IPS-20b (cell line): ENCODE data around the gene TOP2B.

ENCODE experiments used
- H3K27ac ChIP-seq: one replicate; pipeline ENCODE4 v1.5.1; 2013; ENCODE audit warnings: low read length
- H3K27me3 ChIP-seq: 2 replicates; pipeline ENCODE4 v1.6.1; 2013; ENCODE audit warnings: mild to moderate bottlenecking, low read length, inconsistent platforms; ENCODE audit not compliant: insufficient read depth
- H3K36me3 ChIP-seq: 2 replicates; pipeline ENCODE4 v1.6.1; 2013; ENCODE audit warnings: low read depth, mild to moderate bottlenecking, inconsistent platforms, low read length, moderate library complexity; ENCODE audit not compliant: insufficient read depth
- H3K4me1 ChIP-seq: 2 replicates; pipeline ENCODE4 v1.6.1; 2013; ENCODE audit warnings: mild to moderate bottlenecking, control low read depth, inconsistent platforms, low read length, moderate library complexity; ENCODE audit not compliant: insufficient read depth
- H3K4me3 ChIP-seq: 2 replicates; pipeline ENCODE4 v1.5.1; 2013; ENCODE audit warnings: mild to moderate bottlenecking, low read length, inconsistent platforms
- H3K9ac ChIP-seq: 2 replicates; pipeline ENCODE4 v1.6.1; 2013; ENCODE audit warnings: low read depth, mild to moderate bottlenecking, inconsistent platforms, low read length, moderate library complexity
- H3K9me3 ChIP-seq: 2 replicates; pipeline ENCODE4 v1.6.1; 2013; ENCODE audit warnings: mild to moderate bottlenecking, low read depth, low read length, inconsistent platforms; ENCODE audit not compliant: insufficient read depth

TOP2B gene

DNA sequence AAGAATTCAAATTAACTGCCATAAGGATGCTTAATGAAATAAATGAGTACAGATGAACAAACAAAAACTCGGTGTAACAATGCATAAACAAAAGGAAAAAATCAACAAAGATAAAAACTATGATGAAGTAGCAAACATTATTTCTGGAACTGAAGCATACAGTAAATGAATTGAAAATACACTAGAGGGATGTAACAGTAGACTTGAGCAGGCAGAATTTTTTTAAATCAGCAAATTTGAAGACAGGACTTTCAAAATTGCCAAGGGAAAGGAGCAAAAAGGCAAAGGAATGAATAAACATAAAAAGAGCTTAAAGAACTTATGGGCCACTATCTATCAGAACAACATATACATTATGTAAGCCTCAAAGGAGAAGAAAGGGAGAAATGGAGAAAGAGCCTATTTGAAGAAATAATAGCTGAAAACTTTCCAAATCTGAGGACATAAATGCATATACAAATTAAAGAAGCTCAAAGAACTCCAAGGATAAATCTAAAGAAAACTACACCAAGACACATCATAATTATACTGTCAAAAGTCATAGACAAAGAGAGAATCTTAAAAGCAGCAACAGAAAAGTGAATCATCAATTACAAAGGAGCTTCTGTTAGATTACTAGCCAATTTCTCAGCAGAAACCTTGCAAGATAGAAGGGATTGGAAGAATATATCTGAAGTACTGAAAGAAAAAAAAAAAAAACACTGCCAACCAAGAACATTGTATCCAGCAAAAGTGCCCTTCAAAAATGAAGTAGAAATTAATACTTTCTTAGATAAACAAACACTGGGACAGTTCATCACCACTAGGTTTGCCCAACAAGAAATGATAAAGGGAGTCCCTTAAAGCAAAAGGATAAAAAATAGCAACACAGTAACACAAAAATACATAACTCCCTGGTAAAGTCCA is 15.5 kb downstream of the TOP2B start:
- Histone ChIP-seq H3K27me3 (no peaks in the 10 kb centered on the region), H3K9ac (no peak overlapping the region), H3K36me3 (peaks cover 4% of the 10 kb centered on the region; the same call in 1 of the 2 replicates), H3K4me3 (no peak overlapping the region), H3K4me1 (peaks cover 12% of the 10 kb centered on the region; the same call in 1 of the 2 replicates), H3K9me3 (peaks cover 12% of the 10 kb centered on the region; the same call in 1 of the 2 replicates), H3K27ac (no peak overlapping the region)

DNA sequence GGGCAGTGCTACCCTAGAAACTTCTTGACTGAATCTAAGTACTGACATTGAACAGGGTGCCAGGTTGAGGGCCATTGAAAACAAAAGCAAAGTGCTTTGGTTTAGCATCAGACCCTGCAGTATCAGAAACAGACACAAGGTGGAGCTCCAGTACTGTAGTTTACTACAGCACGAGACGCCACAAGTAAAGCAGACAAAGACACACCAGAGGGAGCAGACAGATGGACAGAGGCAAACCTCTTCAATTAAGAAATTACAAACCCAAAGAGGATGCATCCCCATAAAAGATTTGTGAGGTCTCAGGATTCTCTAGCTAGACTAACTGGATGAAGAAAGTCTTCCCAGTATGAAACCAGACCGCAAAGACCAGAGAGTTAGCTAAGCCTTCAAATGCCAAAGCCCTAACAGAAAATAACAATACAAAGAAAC is 16.6 kb downstream of the TOP2B start:
- H3K36me3 ChIP-seq: peaks cover 14% of the 10 kb centered on the region
- H3K4me3 ChIP-seq: no peak overlapping the region
- H3K9me3 ChIP-seq: peaks cover 12% of the 10 kb centered on the region; the same call in 1 of the 2 replicates
- peaks cover 10% of the 10 kb centered on the region; the same call in 1 of the 2 replicates for H3K4me1 ChIP-seq
- no peak overlapping the region for H3K27ac ChIP-seq
- H3K9ac ChIP-seq: peak overlapping the region; percentile 14; the same call in 1 of the 2 replicates
- no peaks in the 10 kb centered on the region for H3K27me3 ChIP-seq

DNA sequence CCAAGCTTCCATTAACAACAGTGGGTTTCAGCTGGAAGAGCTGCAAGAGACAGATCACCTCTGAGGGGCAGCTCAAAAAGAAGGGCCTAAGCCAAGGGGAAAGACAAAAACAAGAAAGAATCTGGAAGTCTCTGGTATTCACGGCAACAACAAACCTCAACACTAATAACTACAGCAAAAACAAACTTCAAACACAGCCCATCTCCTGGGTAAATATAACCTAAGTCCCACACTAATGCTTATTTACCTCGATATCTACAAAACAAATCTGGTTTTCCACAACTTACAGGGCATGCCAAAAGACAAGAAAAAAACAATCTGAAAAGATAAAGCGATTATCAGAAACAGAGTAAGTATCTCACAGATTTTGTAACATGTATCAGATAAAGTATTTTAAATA is 29.7 kb downstream of the TOP2B start:
- no peaks in the 10 kb centered on the region for H3K9me3 ChIP-seq

DNA sequence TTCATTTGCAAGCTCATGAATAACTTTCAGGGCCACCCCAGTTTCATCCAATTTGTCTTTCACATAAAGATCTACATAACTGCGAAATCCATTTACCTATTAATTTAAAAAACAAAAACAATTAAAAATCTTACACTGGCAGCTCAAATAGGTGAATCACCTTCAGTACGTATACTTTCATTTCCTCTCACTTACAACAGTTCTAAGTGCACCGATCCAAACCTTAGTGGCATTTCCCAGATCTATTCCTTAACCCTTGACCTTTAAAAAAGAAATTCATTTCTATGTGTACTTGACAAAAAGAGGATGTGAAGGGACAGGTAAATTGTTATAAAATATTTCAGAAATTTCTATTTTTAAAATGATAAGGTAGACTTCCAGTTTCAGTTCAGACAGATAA is 30.8 kb downstream of the TOP2B start:
- Histone ChIP-seq H3K27me3 (no peaks in the 10 kb centered on the region), H3K36me3 (peaks cover 94% of the 10 kb centered on the region), H3K27ac (no peak overlapping the region), H3K4me3 (no peak overlapping the region), H3K4me1 (0 out of 2 replicates have a peak, but pooled peaks cover 5% of the 10 kb centered on the region), H3K9ac (no peak overlapping the region), H3K9me3 (no peaks in the 10 kb centered on the region)

More for the DNA sequence above, 29.7 kb downstream of the TOP2B start:
- Histone ChIP-seq H3K36me3 (peaks cover 90% of the 10 kb centered on the region), H3K4me1 (0 out of 2 replicates have a peak, but pooled peaks cover 5% of the 10 kb centered on the region), H3K9ac (no peak overlapping the region), H3K27me3 (no peaks in the 10 kb centered on the region), H3K27ac (no peak overlapping the region), H3K4me3 (no peak overlapping the region)

DNA sequence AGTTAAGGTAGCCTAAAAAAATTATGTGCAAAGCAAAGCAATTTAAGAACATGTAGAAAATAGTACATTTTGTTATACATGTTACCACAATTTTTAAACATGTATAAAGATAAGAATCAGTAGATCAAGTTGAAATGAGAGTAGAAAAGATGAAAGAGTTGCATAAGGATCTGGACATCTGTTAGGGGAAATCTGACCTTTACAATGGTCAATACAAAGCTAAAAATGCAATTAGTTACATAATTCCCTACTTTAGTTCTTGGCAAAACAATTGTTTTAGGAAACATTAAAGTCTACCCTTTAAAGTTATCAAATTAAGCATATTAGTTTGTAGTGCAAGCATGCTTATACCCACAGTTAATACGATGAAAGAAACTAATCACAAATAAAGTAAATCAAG is 32.7 kb downstream of the TOP2B start:
- Histone ChIP-seq H3K27me3 (no peaks in the 10 kb centered on the region), H3K4me1 (0 out of 2 replicates have a peak, but pooled peaks cover 5% of the 10 kb centered on the region), H3K27ac (no peak overlapping the region), H3K9ac (no peak overlapping the region), H3K9me3 (no peaks in the 10 kb centered on the region), H3K36me3 (peaks cover 94% of the 10 kb centered on the region), H3K4me3 (no peak overlapping the region)

DNA sequence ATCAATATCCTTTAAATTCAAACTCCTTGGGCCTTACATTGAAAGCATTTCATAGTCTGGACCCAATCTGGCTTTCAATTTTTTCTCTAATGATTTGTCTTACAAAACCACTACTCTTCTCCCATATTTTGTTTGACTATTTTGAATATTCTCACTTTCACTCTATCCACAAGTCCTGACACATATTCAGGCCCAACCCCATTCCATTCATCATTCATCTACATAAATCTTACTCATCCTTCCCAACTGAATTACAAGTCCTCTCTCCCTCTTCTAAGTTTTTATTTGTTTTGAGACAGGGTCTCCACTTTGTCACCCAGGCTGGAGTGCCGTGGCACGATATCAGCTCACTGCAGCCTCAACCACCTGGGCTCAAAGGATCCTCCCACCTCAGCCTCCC is 43.6 kb downstream of the TOP2B start:
- no peak overlapping the region for H3K27ac ChIP-seq
- no peaks in the 10 kb centered on the region for H3K4me1 ChIP-seq
- H3K9ac ChIP-seq: no peak overlapping the region
- H3K27me3 ChIP-seq: no peaks in the 10 kb centered on the region
- H3K4me3 ChIP-seq: no peak overlapping the region
- no peaks in the 10 kb centered on the region for H3K9me3 ChIP-seq
- H3K36me3 ChIP-seq: peaks cover 94% of the 10 kb centered on the region

DNA sequence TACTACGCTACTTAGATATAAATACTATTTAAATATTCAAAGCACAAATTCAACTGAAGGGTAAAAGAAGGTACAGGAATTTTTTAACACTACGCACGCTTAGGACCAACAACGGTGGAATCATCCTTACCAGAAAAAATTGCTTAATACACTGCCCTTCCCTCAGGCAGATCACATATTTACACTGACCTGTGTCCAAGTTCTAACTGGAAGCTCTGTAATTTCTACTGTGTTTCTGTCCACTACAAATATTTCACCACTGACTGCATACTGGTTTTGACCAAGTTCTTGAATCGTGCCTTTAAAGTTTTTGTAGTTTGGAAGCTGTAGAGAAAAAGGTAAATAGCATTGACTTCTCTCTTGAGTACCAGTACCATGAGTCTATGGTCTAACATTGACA is 44.2 kb downstream of the TOP2B start:
- no peaks in the 10 kb centered on the region for H3K9me3 ChIP-seq
- H3K36me3 ChIP-seq: peaks cover 93% of the 10 kb centered on the region
- H3K9ac ChIP-seq: no peak overlapping the region
- no peaks in the 10 kb centered on the region for H3K27me3 ChIP-seq
- no peak overlapping the region for H3K4me3 ChIP-seq
- H3K4me1 ChIP-seq: no peaks in the 10 kb centered on the region
- H3K27ac ChIP-seq: no peak overlapping the region

DNA sequence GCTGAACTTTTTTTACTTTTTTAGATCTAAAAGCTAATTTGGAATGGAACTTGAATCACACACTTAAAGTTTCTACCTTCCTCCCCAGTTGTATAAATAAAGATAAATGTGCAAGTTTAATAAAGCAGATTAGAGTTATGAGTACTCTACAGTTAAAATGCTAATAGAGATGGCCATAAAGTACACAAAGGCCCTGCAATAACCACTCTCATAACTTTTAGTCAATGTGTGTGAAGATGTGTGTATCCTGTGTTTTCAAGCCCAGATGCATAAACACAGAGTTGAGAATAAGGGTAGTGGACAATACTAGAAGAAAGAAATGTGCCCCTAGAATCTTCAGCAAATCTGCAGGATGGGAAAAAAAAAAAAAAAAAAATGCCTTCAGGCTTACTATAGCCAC is 45.3 kb downstream of the TOP2B start:
- Histone ChIP-seq H3K9me3 (no peaks in the 10 kb centered on the region), H3K4me3 (no peak overlapping the region), H3K36me3 (peaks cover 93% of the 10 kb centered on the region)

DNA sequence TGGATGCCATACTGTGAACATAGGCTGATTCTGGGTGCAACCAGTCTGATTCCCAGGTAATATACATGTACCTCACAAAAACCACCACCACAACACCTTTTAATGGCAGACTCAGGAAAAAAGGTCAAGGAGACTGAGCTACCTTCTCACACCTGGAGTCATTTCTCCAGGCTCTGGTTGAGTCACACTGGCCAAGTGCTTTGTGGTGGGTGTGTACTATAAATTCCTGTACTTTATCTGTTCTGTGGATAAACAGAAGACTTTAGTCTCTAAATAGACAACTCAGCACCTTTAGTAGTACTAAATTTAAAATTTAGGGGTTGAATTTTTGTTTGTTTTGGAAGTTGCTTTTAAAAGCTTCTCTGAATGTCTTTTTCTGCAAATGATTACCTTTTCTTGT is 46.7 kb downstream of the TOP2B start:
- Histone ChIP-seq H3K9me3 (no peaks in the 10 kb centered on the region), H3K36me3 (peaks cover 93% of the 10 kb centered on the region), H3K9ac (no peak overlapping the region)

More for the DNA sequence above, 45.3 kb downstream of the TOP2B start:
- H3K9ac ChIP-seq: no peak overlapping the region
- no peaks in the 10 kb centered on the region for H3K27me3 ChIP-seq
- H3K27ac ChIP-seq: no peak overlapping the region
- no peaks in the 10 kb centered on the region for H3K4me1 ChIP-seq

DNA sequence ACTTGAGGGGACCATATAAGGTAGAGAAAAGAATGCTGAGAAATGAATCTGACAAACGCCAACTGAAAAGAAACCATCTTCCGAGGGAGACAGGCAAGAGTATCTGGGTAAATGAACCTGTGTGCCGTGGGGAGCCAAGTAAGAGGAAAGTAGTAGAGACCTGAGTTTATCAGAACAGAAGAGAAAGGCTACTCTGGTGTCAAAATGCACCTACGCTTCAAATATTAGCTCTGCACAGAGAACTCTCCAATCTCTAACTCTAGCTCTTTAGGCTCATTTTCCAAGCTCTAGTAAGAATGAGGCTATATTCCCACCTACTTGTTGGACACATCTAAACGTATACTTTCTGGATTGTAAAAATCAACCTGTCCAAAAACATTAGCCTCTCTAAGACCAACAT is 53.5 kb downstream of the TOP2B start:
- Histone ChIP-seq H3K27ac (no peak overlapping the region), H3K4me1 (no peaks in the 10 kb centered on the region), H3K9ac (no peak overlapping the region), H3K27me3 (no peaks in the 10 kb centered on the region), H3K36me3 (peaks cover 96% of the 10 kb centered on the region), H3K9me3 (no peaks in the 10 kb centered on the region), H3K4me3 (no peak overlapping the region)

More for the DNA sequence above, 46.7 kb downstream of the TOP2B start:
- Histone ChIP-seq H3K4me1 (no peaks in the 10 kb centered on the region), H3K27me3 (no peaks in the 10 kb centered on the region), H3K27ac (no peak overlapping the region), H3K4me3 (no peak overlapping the region)

DNA sequence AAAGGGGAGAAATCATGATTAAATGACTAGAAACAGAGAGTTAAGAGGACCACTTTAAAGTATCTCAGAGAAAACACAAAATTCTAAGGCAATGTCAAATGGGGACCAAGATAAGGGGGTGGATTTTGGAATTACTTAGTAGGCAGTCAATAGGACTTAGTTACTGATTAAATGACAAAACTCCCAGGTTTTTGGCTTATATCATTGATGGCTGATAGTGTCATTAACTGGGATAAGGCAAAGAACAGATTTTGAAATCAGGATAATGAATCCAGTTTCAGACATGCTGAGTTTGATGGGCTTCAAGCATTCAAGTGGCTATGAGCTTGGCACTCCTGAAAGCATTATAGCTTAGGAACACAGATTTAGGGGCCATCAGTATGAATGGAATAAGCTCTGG is 53.9 kb downstream of the TOP2B start:
- Histone ChIP-seq H3K9ac (no peak overlapping the region), H3K4me1 (no peaks in the 10 kb centered on the region), H3K36me3 (peaks cover 97% of the 10 kb centered on the region), H3K27me3 (no peaks in the 10 kb centered on the region), H3K27ac (no peak overlapping the region), H3K9me3 (no peaks in the 10 kb centered on the region), H3K4me3 (no peak overlapping the region)

DNA sequence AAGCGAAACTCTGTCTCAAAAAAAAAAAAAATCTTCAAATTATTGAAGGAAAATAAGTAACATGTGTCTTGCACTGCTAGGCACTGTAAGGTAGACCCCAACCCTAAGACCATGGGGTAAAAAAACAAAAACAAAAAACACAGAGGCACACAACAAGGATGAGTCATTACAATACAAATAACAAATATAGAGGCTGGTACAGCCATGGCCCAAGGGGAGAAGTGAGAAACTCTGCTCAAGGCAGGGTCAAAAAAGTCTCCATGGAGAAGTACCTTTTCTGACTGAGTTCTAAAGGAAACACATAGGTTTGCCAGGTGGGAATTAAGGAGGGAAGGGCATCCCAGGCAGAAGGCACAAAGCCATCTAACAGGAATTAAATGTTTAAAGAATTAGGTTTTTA is 54.5 kb downstream of the TOP2B start:
- H3K9ac ChIP-seq: no peak overlapping the region
- no peak overlapping the region for H3K4me3 ChIP-seq
- no peaks in the 10 kb centered on the region for H3K4me1 ChIP-seq
- H3K36me3 ChIP-seq: peaks cover 97% of the 10 kb centered on the region
- no peak overlapping the region for H3K27ac ChIP-seq
- H3K9me3 ChIP-seq: no peaks in the 10 kb centered on the region
- no peaks in the 10 kb centered on the region for H3K27me3 ChIP-seq
